NCI-H2029 (cell line): ENCODE results near the gene MILR1.
"Not testable (repeated sequence)": the region's sequence is repeated elsewhere in the genome, so short reads cannot be mapped to it uniquely, and the experiment has no call there.

Experiments used
- DNase-seq: peaks from one replicate; lab custom pipeline; 2025; lab: John Stamatoyannopoulos, UW

MILR1 gene

DNA sequence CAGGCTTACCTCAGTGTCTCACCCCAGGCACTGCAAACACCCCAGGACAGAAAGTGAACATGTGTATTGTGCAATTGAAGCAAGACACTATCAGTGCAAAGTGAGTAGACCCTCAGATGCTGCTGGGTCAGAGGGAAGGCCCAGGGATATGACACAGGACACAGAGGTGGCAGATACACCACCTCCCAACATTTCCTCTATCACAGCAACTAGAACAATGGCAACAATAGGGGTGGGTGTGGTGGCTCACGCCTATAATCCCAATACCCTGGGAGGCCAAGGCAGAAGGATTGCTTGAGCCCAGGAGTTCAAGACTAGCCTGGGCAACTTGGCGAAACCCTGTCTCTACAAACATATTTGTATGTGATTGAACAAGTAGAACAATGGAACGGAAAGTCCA is 22.5 kb downstream of the MILR1 start:
- no peak for DNase-seq

DNA sequence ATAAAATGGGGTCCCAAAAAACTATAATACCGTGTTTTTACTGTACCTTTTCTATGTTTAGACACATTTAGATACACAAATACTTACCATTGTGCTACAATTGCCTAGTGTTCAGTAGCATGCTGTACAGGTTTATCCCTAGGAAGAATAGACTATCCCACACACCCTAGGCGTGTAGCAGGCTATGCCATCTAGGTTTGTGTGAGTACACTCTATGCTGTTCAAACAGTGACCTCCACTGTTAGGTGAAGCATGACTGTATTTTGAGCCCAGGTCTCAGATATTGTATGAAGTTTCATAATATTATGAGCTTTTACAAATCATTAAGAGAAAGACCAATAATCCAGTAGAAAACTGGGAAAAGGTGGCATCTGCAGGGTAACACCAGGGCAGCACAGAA is 23.6 kb downstream of the MILR1 start:
- DNase-seq, result no peak

DNA sequence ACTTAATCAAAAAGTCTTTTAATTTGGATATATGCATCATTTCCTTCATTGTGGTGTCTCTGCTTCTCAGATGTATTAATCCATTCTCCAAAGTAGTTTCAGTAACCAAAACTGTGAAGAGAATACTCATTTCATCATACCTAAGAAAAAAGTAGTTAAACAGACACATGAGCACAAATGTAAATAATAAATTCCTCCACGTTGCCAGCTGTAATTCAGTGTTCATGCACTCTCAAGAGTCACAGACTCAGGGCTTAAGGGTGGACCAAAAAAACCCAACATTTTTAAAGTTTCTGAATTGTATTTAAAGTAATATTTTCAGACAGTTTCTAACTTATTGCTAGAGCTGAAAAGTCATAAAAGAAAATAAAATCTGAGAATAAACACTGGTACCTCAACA is 28.9 kb downstream of the MILR1 start:
- no peak for DNase-seq

DNA sequence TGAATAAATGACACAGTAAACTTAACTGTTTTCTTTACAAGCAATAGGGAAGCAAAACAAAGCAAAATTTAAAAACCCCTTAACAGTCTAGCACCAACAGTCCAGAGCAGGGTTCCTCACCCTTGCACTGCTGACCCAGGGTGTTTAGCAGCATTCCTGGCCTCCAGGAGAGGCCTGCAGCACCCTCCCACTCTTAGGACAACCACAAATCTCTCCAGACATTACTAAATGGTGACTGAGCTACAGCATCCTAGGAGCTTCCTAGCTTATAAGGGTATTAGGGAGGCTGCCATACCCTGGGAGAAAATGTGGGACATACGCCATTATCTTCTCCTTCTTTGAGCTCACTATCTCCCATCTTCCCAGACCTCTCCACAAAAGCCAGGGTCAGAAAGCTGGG is 32.0 kb downstream of the MILR1 start:
- DNase-seq, result no peak

DNA sequence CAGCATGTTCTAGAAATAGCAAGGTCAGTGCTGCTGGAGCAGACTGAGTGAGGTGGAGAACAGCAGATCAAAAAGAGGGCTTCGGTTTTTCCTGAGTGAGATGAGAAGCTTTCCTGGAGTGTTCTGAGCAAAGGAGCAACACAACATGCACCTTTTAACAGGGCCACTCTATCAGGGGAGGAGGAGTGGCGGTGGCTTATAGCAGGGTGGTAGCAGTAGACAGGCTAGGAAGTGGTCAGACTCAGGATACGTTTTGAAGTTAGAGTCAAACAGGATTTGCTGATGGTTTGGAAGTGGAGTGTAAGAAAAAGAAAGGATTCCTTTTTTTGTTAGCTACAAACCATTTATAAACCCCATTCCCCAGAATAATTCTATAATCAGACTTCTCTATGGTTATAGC is 35.5 kb downstream of the MILR1 start:
- no peak for DNase-seq

DNA sequence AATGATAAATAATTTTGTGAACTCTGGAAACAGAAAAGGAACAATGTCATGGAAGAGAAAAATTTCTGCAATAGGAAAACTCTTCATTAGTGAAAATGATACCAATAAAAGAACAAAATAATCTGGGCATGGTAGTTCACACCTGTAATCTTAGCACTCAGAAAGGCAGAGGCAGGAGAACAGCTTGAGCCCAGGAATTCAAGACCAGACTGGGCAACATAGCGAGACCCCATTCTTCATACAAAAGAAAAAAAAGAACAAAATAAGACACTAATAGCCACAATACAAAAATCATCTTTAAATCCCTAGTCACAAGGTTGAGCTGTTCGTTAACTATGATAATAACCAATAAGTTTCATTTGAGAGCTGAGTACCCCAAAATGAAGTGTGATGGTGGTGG is 39.4 kb downstream of the MILR1 start:
- no peak for DNase-seq

DNA sequence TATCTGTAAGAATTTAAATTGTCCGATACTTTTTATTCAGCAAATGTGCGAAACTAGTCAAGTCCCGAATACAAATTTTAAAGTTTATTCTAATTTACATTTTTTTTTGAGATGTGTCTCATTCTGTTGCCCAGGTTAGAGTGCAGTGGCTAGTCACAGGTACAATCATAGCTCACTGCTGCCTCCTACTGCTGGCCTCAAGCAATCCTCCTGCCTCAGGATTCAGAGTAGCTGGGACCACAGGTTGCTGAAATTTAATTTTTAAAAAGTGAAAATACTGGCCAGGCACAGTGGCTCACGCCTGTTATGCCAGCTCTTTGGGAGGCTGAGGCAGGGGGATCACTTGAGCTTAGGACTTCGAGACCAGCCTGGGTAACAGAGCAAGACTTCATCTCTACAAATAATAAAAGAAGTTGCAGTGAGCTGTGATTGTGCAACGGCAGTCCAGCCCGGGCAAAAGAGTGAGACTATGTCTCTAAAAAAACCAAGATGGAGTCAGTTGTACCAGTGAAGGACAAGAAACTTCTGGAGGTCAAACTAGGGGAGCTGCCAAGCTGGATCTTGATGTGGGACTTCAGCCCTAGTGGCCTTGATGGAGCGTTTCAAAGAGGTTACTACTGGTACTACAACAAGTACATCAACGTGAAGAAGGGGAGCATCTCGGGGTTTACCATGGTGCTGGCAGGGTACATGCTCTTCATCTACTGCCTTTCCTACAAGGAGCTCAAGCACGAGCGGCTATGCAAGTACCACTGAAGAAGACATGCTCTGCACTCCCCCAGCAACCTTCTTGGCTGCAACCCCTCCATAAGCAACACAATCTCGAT is 42.3 kb downstream of the MILR1 start:
- DNase-seq, result no peak

DNA sequence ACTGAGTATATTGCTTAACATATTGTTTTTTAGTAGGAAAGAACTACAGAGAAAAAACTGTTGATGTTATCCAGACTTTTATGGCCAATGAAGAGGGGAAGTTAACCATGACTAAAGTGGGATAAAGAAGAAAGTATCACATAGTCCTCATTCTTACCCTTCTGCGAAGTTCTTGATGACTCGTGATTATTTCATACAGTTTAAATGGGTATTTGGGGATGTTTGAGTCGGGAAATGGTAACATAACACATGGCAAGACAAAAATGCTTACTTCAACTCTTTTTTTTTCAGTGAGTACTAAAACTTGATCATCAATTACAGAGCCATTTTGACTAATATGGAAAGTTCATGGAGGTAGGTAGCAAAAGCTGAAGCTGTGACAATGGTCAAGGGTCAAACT is 43.1 kb downstream of the MILR1 start:
- no peak for DNase-seq

DNA sequence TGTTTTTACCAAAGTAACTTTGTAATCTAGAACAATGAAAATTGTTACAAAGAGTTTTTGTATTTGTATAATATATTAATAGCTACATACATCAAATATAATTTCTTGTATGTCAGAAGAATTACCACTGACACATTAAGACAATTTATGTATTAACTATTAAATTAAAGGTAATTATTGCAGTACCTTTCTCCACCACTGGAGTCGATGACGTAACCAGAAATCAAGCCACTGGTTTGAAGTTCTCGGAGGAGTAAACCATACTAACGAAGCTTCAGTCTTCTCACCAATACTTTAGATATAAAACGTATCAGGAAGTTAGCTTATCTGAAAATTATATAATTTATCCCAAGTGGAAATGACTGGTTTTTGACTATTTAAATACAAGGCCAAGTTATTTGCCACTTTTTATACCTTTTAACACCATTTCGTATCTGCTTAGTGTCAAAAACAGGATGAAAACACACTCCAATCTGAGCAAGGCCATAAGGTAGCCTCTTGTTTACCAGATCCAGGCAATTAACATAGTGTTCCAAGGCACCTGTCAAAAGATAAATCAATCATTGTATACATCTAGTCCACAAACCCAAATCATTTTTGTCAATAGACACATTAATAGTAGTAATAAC is 43.7 kb downstream of the MILR1 start:
- DNase-seq, result no peak

DNA sequence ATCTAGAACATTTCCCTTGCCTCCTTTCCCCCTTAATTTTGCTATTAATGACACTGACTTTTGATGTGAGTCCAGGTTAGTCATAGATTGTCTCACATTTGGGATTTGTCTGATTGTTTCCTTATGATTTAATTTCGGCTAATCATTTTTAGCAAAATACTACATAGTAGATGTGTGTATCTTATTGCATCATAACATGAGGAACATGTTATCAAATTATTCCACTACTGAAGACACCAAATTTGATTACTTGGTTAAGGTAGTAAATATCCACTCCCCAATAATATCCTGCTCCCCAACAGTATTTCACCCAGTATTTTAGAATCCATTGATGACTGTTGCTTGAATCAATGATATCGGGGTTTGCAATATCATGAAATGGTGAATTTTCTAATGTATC is 45.2 kb downstream of the MILR1 start:
- no peak for DNase-seq

DNA sequence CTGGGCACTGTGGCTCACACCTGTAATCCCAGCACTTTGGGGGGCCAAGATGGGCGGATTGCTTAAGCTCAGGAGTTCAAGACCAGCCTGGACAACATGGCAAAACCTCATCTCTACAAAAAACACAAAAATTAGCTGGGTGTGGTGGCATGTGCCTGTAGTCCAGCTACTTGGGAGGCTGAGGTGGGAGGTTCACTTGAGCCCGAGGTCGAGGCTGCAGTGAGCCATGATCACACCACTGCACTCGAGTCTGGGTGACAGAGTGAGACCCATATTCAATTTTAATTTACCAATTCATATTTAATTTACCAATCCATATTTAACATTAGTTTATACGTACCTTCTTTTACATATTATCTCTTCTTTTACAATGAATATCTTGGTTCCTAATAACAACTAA is 46.4 kb downstream of the MILR1 start:
- DNase-seq, result not testable (repeated sequence)

DNA sequence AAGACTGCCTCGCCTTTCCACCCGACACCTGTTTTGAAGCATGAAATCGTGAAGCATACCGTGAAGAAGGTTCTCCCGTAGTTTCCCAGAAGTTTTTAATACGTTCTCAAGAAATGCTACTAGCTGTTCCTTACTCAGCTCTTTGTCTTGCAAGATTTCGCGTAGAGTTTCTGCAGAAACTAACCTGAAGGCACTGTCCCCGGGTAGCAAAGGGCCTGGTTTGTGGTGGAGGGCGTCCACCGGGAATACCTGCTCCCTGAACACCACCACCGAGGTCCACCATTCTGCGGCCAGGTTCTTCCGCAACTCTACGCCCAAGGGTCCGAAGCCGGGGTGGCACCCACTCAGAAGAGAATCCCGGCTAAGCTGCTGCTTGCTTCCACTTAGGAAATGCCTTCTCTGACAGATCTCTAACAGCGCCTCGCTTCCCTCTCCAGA is 47.5 kb downstream of the MILR1 start:
- DNase-seq, result no peak

DNA sequence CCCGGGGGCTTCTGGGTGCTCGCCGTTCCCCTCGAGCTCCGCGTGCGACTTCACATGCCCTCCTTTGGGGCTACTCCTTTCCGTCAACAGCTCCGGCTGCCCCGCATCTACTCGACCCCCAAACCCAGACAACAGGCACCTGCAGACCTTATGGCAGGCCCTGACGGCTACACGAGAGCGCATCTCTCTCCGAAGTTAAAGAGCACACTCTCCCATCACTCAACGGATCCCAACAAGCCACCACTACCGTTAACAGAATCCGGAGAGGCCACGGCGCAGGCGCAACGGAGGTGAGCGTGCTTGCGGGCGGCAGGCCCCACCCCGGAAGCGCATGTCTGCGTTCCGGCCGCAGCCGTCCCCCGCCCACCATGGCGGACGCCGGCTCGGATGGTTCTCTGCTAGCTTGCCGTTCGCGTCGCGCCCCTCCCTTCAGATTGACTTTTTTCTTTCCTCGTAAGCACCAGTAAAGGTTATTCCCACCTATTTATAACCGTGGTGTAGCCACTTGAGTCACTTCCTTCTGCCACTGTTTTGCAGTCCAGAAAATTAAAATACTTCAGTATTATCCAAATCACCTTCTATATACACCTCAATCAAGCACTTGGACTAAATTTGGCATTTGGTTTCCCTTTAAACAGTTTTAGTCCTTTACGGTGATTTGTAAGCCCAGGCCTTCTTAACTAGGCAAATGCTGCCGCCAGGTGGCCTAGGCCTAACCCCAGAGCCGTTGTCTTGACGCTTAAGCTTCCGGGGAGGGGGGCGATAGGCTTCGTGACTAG is 48.1 kb downstream of the MILR1 start, which contains the start of gene POLG2:
POLG2 (minus strand) TSS at position 269 of the 779 bp plus-strand sequence; CDS start at position 183, 86 bp downstream.
- DNase-seq, result peak; percentile 76

DNA sequence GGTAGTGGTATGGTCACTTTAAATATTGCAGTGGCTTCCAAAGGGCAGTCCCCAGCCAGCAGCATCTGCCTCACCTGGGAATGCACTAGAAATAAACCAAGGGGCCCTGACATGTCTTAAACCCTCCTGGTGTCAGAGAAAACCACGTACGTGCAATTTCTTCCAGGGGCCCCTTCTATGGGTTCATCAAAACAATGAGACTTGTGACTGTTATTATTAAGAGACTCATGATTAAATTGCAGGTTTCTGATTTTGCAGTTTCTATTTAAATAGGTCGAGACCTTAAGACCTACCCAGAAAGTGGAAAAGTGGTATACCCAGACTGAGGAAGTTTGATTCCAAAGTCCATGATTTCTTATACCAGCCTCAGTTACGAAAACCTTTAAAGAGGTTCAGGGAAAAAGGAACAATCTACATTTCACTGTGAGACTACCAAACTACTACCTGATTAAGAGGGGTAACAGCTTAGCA is 48.7 kb downstream of the MILR1 start:
- no peak for DNase-seq

DNA sequence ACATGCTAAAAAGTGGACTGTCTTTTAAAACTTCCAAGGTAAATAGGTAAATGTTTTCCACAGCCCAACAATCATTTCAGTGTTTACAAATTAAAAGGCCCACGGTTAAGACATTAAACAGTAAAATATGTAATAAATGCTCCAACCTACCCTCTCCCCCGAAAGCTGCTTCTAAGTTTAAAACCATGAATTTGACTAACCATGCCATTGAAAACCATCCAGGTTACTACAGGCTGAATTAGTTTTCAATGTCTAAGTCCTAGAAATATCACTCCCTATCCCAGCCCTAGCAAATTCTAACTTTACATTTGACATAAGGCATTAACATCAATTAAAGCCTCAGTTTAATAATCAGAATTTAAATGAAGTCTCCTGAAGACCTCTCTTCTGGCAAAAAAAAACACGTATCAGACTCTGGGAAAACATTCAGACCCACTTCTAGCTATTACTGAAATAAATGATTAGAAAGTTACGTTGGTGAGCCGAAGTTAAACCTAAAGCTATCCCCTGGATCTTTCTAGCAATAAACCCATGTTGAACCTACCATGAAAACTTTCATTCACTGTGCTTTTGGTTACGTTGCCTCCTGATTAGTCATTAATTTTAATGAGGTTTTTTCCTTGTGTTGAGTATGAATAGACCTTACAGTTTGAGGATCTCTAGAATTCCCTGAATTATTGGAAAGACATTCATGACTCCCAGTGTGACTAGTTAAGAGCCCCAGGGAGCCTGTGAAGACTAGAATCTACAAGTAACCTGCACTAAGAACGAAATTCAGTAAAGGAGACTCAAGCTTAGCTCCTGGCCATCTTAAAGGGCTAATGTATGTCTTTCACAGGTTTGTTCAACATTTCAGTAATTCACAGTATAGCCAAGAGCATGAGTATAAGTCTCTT is 49.6 kb downstream of the MILR1 start:
- no peak for DNase-seq

DNA sequence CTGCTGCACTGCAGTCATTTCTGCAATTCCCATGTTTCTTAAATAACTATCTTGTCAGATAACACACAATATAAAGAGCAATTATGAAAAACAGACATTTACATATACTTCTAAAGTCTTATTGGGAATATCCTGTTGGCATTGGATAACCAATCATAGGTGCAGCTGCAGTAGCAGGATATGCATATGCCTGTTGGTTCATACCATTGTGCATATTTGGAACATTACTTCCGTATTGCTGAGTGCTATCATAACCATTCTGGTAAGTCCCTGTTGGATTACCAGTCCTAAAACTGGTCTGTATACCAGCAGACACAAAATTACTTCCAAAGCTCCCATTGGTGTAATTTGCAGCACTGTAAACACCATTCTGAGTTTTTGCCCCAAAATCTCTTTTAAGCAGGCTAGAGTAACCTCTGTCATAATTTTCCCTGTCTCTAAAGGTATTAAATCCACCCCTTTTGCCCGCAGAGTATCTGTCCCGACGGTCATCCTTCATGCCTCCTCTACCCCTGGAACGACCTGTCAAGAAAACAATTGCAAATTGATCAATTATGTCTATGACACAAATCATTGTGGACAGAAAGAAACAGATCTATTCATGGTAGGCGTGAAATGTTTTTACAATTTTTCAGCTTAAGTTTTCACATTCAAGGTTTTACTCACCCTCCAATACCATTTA is 51.0 kb downstream of the MILR1 start:
- DNase-seq, result no peak

DNA sequence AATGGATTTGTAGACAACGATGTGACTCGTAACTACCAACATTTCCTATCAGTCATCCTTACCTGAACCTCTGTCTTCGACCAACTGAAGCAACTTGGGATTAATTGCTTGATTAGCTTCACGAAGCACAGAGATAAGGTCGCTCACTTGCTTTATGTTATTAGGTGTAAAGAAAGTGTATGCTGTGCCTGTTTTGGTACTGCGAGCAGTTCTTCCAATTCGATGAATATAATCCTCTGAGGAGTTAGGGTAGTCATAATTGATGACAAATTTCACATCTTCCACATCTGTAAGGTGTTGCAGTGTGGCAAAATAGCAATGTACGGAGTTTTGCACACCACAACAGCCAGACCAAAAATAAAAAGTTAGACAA is 51.6 kb downstream of the MILR1 start:
- DNase-seq, result no peak

DNA sequence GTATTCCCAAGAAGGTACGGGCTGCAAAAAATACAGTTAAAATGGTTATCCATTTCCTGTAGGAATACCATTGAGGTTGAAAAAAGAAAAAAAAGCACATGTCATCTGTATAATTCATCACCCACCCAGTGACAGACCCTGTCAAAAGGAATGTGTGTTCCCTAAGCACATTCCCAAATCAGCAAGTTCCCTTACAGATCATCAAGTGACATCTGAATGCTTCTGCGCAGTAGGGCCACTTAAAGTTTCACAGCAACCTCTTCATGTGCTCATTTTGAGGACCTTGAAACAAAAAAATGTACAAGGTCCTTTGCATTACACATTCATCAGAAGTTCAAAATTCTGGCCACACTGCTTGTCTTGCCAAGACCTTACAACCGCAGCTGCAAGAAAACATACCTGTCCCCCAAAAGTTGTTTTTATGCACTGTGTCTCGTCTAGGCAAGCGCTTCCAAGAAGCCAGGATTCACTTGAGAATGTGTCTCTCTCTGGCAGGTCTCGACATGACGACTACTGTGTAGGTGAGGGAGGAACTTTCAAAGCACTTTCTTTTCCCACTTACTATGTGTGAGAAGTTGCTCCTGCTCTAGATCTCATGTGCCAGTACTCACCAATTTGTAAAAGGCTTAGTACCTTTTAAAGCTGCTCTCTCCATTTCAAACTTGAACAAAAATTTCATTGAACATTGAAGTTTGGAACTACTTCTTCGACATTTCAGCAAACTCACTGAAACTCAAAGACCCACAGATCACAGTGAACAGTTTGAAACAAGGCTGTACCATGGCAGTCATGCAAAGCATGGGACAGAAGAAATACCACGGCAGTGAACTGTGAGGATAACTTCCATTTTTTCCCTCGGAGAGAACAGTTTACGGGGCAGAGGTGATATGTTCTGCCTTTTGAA is 52.2 kb downstream of the MILR1 start:
- DNase-seq, result no peak

DNA sequence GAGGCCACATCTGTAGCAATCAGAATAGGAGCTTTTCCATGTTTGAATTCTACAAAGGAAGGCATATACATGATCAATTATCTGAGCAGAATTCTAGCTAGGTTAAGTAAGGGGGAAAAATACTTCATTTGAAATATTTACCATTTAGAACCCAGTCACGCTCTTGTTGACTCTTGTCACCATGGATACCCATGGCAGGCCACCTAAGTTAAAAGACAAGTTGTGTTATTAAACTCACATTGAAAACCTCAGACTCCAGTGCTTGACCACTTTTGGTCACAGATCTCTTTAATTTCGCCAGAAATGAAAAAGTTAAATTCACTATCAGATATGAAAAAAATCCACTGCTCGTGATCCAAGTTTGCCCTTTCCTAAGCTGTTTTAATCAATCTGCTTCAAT is 53.1 kb downstream of the MILR1 start:
- DNase-seq, result no peak

DNA sequence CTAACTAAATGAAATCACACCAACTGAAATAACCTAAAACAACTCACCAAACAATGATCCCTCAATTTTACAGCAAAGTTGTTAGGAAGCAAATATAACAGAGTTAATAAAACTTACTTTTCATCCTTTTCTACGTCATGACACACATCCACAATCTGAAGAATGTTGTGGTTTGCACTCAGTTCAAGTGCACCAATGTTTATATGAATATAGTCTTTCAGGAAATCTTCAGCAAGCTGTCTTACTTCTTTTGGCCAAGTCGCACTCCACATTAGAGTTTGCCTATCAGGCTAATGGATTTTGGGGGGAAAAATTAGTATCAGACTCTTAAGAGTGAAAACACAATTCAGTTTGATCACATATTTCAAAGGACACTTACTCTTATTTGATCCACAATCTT is 53.9 kb downstream of the MILR1 start:
- no peak for DNase-seq
